OCI-LY1 (cell line): ENCODE results near the gene EPOP.

Experiments
- H2AFZ ChIP-seq: fragments of 200-600 bp; sonication (generic), shearing (Covaris generic); 2 replicates; pipeline ENCODE4 v1.6.0; 2014; ENCODE audit warnings: antibody characterized with exemption, mild to moderate bottlenecking, low read length
- H3F3A ChIP-seq: fragments of 200-600 bp; sonication (generic), shearing (Covaris generic); 2 replicates; pipeline ENCODE4 v1.6.0; 2014; ENCODE audit warnings: mild to moderate bottlenecking, antibody characterized with exemption, low read length, moderate library complexity; ENCODE audit not compliant: insufficient read depth
- H3K27ac ChIP-seq: fragments of 200-600 bp; sonication (generic); 2 replicates; pipeline ENCODE4 v1.5.1; 2014; ENCODE audit warnings: low read length, mixed run types, mild to moderate bottlenecking, low read depth; ENCODE audit not compliant: poor library complexity, severe bottlenecking
- H3K27me3 ChIP-seq: fragments of 200-600 bp; sonication (generic); 2 replicates; pipeline ENCODE4 v1.6.0; 2014; ENCODE audit warnings: antibody characterized with exemption, mild to moderate bottlenecking, low read length, moderate library complexity; ENCODE audit not compliant: insufficient read depth
- H3K36me3 ChIP-seq: fragments of 200-600 bp; sonication (generic); 2 replicates; pipeline ENCODE4 v1.6.1; 2014; ENCODE audit warnings: mild to moderate bottlenecking, antibody characterized with exemption, low read length, moderate library complexity, mixed read lengths; ENCODE audit not compliant: insufficient read depth
- H3K4me1 ChIP-seq: fragments of 200-600 bp; sonication (generic); 2 replicates; pipeline ENCODE4 v1.5.1; 2014; ENCODE audit warnings: mild to moderate bottlenecking, low read length, moderate library complexity; ENCODE audit not compliant: insufficient read depth, severe bottlenecking
- H3K4me2 ChIP-seq: fragments of 200-600 bp; sonication (generic), shearing (Covaris generic); 2 replicates; pipeline ENCODE4 v1.6.1; 2014; ENCODE audit warnings: low read length
- H3K4me3 ChIP-seq: fragments of 200-600 bp; sonication (generic); 2 replicates; pipeline ENCODE4 v1.5.1; 2014; ENCODE audit warnings: low read length, low read depth, mild to moderate bottlenecking, mixed read lengths; ENCODE audit not compliant: poor library complexity, severe bottlenecking
- H3K79me2 ChIP-seq: fragments of 200-600 bp; shearing (Covaris generic); 2 replicates; pipeline ENCODE4 v1.6.1; 2016; ENCODE audit warnings: mixed run types, low read length, mixed read lengths; ENCODE audit not compliant: insufficient read depth
- H3K9ac ChIP-seq: fragments of 200-600 bp; sonication (generic), shearing (Covaris generic); 2 replicates; pipeline ENCODE4 v1.6.1; 2014; ENCODE audit warnings: mild to moderate bottlenecking, low read length, mixed read lengths
- H3K9me2 ChIP-seq: fragments of 200-600 bp; sonication (generic), shearing (Covaris generic); 2 replicates; pipeline ENCODE4 v1.6.1; 2014; ENCODE audit warnings: low read depth, mild to moderate bottlenecking, low read length, mixed read lengths
- H3K9me3 ChIP-seq: fragments of 200-600 bp; shearing (Covaris generic); 2 replicates; pipeline ENCODE4 v1.6.1; 2014; ENCODE audit warnings: low read length, mixed read lengths
- H4K20me1 ChIP-seq: fragments of 200-600 bp; sonication (generic), shearing (Covaris generic); 2 replicates; pipeline ENCODE4 v1.6.0; 2016; ENCODE audit warnings: mild to moderate bottlenecking, low read length; ENCODE audit not compliant: insufficient read depth
- CTCF ChIP-seq: fragments of 200-600 bp; sonication (generic), shearing (Covaris generic); IDR thresholded peaks from 2 replicates; pipeline ENCODE4 v1.5.1; 2017; ENCODE audit warnings: mild to moderate bottlenecking, antibody characterized with exemption, low read length, moderate library complexity, mixed read lengths
- EZH2 ChIP-seq: fragments of 200-600 bp; sonication (generic), shearing (Covaris generic); IDR thresholded peaks from 2 replicates; pipeline ENCODE4 v1.8.0; 2017; ENCODE audit warnings: borderline replicate concordance, mixed run types, mild to moderate bottlenecking, antibody characterized with exemption, low read length, moderate library complexity, mixed read lengths

EPOP gene

DNA sequence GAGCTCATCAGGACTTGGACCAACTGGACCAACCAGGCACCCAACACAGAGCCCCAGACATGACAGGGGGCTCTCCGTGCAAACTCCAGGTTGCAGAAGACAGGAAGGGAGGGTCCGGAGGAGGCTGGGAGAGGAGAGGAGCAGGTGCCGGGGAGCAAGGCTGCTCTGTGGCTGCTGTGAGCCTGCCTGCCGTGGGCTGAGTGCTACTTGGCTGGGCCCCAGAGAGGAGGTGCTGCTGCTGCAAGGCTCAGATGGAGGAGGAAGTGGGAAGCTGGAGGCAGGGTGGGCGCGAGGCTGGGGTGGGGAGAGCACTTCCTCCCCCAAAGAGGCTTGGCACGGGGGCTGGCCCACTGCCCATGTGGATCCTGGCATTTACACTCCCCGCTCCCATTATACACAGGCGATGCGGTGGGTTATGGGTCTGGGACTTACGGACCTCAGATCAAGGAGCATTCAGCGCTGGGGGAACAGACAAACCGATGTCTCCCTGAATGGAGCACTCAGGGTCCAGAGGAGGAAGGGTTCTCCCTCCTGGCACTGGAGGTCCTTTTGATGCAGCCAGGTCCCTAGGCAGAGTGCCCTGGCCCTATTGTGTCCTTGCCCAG, 15.9 kb downstream of the EPOP start:
- no peak overlapping the region for H2AFZ ChIP-seq
- no peaks in the 10 kb centered on the region for H3F3A ChIP-seq
- H3K9me2 ChIP-seq = no peaks in the 10 kb centered on the region
- H3K4me3 ChIP-seq = no peak overlapping the region
- no peak for TF ChIP-seq CTCF
- no peak for TF ChIP-seq EZH2
- H3K27ac ChIP-seq = no peak overlapping the region
- no peaks in the 10 kb centered on the region for H4K20me1 ChIP-seq
- H3K36me3 ChIP-seq = no peaks in the 10 kb centered on the region
- no peaks in the 10 kb centered on the region for H3K79me2 ChIP-seq
- peaks cover 25% of the 10 kb centered on the region for H3K4me1 ChIP-seq
- H3K9ac ChIP-seq = no peak overlapping the region
- H3K27me3 ChIP-seq = no peaks in the 10 kb centered on the region
- no peak overlapping the region for H3K4me2 ChIP-seq
- no peaks in the 10 kb centered on the region for H3K9me3 ChIP-seq

- Histone ChIP-seq H3K9me3 (no peaks in the 10 kb centered on the region), H2AFZ (no peak overlapping the region; the same call in 1 of the 2 replicates), H3K9ac (no peak overlapping the region; the same call in 1 of the 2 replicates), H3K36me3 (no peaks in the 10 kb centered on the region), H3K27ac (no peak overlapping the region), H3F3A (no peaks in the 10 kb centered on the region), H3K27me3 (no peaks in the 10 kb centered on the region), H3K9me2 (no peaks in the 10 kb centered on the region), H3K4me2 (peak overlapping the region; percentile 78; the same call in 1 of the 2 replicates), H3K4me3 (peak overlapping the region; percentile 60), H3K4me1 (peaks cover 25% of the 10 kb centered on the region), H4K20me1 (no peaks in the 10 kb centered on the region), H3K79me2 (no peaks in the 10 kb centered on the region)
- TF ChIP-seq EZH2 = no peak
- TF ChIP-seq CTCF = no peak
These were observed 16.7 kb downstream of the EPOP start for GRCh38 chr17:38657824-38658740.

DNA sequence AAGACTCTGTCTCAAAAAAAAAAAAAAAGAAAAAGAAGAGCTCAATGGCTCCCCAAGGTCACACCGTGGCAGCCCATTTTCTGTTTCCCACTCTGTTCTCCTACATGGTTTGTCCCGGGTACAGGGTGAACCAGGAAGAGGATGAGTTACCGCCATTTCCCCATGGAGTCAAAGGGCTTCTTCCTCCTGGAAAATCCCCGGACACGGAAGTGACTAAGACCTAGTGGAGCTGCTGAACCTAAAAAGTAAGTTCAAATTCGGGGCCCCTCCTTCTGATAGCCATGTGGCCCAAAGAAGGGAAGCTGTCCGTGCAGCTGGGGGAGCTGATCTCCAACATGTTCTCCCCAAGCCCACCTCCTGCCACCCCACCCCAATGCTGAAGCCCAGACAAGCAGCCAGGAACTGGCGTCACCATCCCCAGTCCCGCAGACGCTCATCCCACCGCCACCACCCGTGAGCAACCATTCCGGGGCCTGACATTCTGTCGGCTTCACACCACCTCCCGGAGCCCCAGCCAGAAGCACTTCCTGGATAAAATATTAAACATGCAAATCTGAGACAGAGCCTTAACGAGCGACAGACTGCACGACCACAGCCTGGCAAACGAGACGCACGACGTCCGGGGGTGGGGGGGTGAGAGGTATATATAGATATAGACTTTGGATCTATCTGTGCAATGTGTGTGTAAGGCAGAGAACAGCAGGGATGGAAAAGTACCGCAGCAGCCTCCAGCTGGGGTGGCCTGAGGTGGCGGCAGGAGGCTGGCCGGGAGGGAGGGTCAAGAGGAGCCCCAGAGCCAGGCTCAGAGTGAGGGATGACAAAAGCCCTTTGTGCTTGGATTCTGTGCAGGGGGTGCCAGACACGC, 17.6 kb downstream of the EPOP start:
- peak overlapping the region; percentile 78 for H3K4me2 ChIP-seq

More for the DNA sequence above, 17.6 kb downstream of the EPOP start:
- Histone ChIP-seq H3K9me3 (no peaks in the 10 kb centered on the region), H3K4me1 (peaks cover 25% of the 10 kb centered on the region), H4K20me1 (no peaks in the 10 kb centered on the region), H3K36me3 (no peaks in the 10 kb centered on the region), H3K4me3 (peak overlapping the region; percentile 60), H3K9ac (peak overlapping the region; percentile 59), H3F3A (no peaks in the 10 kb centered on the region), H3K9me2 (no peaks in the 10 kb centered on the region), H3K27me3 (no peaks in the 10 kb centered on the region), H3K27ac (no peak overlapping the region), H3K79me2 (no peaks in the 10 kb centered on the region), H2AFZ (peak overlapping the region; percentile 48)
- TF ChIP-seq EZH2 (no peak), CTCF (no peak)
